Mucosa of rectum (tissue), 2 donors: ENCODE measurements around the gene INTS1.

ENCODE experiments used
- H3K27ac ChIP-seq, 2 donors: one replicate each; pipeline ENCODE4 v1.7.0; 2013; ENCODE audit warnings: inconsistent platforms in 2 of 2, low read depth in 2 of 2, low read length in 2 of 2
- H3K27me3 ChIP-seq, 2 donors: one replicate each; pipeline ENCODE4 v1.7.0; 2013; ENCODE audit warnings: low read length in 2 of 2; ENCODE audit not compliant: control insufficient read depth in 2 of 2, insufficient read depth in 2 of 2
- H3K36me3 ChIP-seq, 2 donors: one replicate each; pipeline ENCODE4 v1.7.0; 2013; ENCODE audit warnings: low read length in 2 of 2; ENCODE audit not compliant: control insufficient read depth in 2 of 2, insufficient read depth in 2 of 2
- H3K4me1 ChIP-seq, 2 donors: one replicate each; pipeline ENCODE4 v1.7.0; 2013; ENCODE audit warnings: low read length in 2 of 2, mild to moderate bottlenecking in 1 of 2; ENCODE audit not compliant: control insufficient read depth in 2 of 2, insufficient read depth in 2 of 2
- H3K4me3 ChIP-seq, 2 donors: one replicate each; pipeline ENCODE4 v1.7.0; 2013; ENCODE audit warnings: low read length in 2 of 2
- H3K9ac ChIP-seq, 2 donors: one replicate each; pipeline ENCODE4 v1.7.0; 2013; ENCODE audit warnings: low read length in 2 of 2, low read depth in 1 of 2, mild to moderate bottlenecking in 1 of 2
- H3K9me3 ChIP-seq, 2 donors: one replicate each; pipeline ENCODE4 v1.7.0; 2013; ENCODE audit warnings: low read length in 2 of 2; ENCODE audit not compliant: control insufficient read depth in 2 of 2
- donor health status: healthy.
- donor health status: Normal muscosa, but diverticular disease.

Gene INTS1

DNA sequence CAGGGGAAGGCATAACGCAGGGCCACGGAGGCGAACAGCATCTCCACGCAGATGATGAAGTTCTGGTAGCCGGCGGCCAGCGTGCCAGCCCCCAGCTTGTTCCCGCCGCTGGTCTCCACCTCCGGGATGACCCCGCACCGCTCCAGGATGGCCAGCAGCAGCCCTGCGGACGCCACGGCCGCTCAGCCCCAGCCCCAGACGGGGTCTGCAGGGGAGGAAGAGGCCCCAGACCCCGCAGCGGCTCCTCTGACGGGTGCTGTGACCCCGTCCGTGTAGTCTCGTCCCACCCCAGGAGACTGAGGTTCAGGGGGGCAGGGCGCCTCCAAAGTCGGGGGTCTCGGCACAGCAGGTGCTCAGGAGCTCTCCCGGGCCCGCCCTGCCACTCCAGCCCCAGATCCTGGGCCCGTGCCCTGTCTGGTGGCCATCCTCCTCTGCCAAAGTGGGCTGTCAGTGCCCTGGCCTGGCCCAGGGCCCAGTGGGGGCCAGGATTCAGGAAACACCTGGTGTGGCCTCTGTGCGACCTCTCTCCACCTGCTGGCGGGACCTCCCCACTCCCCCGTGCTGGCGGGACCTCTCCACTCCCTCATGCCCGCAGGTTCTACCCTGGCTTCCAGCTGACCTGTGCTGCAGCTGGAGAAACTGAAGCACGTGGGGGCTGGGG, 43.7 kb upstream of the INTS1 start:
- no peaks in the 10 kb centered on the region for H3K27me3 ChIP-seq
- H3K9ac ChIP-seq, result no peak overlapping the region

DNA sequence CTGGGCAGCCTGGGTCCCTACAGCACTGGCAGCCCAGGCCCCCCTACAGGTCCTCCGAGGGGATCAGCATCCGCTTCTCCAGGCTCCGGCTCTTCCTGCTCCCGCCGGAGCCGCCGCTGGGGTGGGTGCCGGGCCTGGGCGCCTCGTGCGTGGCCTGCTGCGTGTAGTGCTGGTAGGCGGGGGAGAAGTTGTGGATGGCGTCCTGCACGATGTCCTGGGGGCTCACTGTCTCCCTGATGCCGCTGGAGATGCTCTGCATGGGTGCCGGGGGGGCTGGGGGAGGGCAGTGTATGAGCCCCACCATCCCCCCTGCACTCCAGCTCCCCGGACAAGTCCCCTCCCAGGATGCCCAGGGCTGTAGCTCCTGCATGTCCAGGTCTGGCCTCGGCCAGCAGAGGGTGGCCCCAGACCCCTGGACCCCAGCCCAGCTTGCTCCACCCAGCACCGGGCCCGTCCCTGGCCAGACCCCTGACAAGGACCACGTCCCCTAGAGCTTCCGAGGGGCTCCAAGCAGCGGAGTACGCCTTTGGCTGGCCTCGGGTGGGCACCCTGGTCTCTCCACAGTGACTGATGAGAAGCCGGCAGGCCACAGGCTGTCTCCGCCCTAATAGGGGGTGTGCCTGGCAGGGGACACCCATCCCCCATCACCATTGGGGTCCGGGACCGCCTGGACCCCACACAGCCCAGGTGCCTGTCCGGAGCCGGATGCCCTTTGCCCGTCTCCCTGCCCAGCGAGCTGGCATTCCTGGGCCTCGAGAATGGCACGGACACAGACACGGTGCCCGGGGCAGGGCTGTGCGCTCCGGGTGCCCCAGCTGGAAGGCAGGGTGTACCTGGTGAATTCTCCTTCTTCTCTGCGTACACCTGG, 43.0 kb upstream of the INTS1 start:
- no peaks in the 10 kb centered on the region for H3K9me3 ChIP-seq
- no peaks in the 10 kb centered on the region for H3K4me1 ChIP-seq
- H3K9ac ChIP-seq, result no peak overlapping the region
- peaks cover 8 to 14% of the 10 kb centered on the region in 2 donors for H3K36me3 ChIP-seq
- H3K27me3 ChIP-seq, result no peaks in the 10 kb centered on the region
- H3K4me3 ChIP-seq, result no peak overlapping the region
- H3K27ac ChIP-seq, result no peak overlapping the region

More for the DNA sequence above, 43.7 kb upstream of the INTS1 start:
- Histone ChIP-seq H3K9me3 (no peaks in the 10 kb centered on the region), H3K27ac (no peak overlapping the region), H3K4me1 (no peaks in the 10 kb centered on the region), H3K36me3 (peaks cover 11 to 14% of the 10 kb centered on the region in 2 donors), H3K4me3 (no peak overlapping the region)

DNA sequence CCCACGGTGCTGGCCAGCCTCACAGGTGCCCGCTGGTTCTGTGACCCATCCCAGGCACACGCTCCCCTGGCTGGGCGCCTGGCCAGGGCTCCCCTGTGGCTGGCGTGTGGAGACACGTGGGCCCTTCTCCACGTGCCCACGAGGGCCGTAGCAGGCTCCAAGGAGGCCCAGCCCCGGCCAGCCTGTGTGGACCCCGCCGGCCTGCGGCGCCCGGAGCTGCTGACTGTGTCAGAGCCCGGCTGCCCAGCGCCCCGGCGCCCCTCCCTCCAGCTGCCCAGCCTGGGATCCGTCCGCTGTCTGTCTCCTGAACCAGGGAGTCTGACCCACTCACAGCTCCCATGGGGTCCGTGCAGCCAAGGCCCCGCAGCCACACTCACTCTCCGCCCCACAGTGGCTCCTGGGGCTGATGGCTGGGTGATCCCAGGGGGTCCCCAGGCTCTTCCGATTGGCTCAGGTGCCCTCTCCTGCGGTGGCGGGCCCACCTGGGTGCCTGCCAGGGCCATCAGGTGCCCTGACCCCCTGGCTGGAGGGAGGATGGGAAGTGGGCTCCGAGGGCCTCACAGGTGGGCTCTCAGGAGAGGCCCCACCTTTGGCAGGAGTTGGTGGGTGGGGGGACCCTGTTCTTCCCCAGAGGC, 42.2 kb upstream of the INTS1 start:
- Histone ChIP-seq H3K4me1 (no peaks in the 10 kb centered on the region), H3K9ac (no peak overlapping the region), H3K36me3 (peaks cover 10 to 16% of the 10 kb centered on the region in 2 donors), H3K4me3 (no peak overlapping the region), H3K27me3 (no peaks in the 10 kb centered on the region), H3K27ac (no peak overlapping the region), H3K9me3 (no peaks in the 10 kb centered on the region)

DNA sequence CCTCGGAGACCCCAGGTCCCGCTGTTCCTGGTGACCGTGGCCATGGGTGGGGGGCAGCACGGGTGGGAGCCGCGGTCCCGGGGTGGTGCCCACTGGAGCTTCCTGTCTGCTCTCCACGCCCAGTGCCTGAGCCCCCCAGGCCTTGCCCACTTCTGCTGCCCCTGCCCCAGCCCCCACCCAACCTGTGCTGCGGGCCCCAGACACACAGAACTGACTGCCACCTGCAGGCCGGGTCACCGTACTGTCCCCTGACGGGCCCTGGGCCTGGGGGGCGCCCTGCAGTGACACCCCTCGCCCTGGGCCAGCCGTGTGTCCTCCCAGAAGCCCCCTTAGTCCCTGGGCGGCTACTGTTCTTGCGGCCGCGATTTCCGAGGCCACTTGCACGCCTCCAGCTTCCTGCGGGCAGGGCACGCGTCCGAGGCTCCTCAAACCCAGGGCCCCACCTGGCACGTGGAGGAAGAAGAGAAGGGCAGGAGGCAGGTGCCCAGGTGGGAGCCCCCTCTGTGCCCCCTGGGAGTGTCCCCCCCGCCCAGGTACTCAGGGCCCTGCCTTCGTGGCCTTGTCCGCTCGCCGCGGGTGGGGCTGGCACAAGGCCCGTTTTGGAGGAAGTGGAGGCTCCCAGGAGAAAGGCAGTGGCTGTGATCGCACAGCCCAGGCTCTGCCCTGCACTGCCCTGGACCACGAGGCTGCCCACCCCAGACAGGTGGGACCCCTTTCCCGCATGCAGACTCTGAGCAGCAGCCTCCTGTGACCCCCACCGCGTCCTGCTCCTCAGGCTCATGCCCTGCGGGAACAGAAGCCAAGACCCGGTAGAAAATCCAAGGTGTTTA, 41.4 kb upstream of the INTS1 start:
- Histone ChIP-seq H3K36me3 (peaks cover 17 to 24% of the 10 kb centered on the region in 2 donors), H3K9me3 (no peaks in the 10 kb centered on the region), H3K4me3 (no peak overlapping the region), H3K27ac (no peak overlapping the region), H3K4me1 (no peaks in the 10 kb centered on the region), H3K9ac (no peak overlapping the region), H3K27me3 (no peaks in the 10 kb centered on the region)

DNA sequence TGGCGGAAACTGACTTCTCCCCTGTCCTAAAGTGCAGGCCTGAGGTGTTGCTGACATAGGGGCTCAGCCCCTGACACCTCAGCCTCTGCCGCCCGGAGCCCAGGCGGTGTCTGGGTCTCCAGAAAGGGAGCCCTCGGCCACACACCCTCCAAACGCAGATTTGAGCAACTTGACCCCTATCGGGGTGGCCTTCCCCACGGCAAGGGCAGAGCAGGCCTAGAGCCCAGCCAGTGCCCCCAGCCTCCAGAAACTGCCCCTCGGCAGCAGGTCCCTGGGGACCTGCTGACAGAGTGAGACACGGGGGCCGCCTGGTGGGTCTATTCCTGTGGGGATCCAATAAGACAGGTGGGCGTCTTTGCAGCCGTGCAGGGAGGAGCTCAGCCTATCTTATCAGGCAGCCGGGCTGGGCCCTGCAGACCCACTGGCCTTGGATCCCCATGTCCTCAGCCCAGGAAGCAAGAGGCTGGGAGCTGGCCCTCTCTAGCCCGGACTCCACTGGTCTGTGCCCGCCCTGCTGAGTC, 40.8 kb upstream of the INTS1 start:
- H3K4me3 ChIP-seq, result no peak overlapping the region
- no peak overlapping the region for H3K27ac ChIP-seq
- H3K9me3 ChIP-seq, result no peaks in the 10 kb centered on the region
- no peaks in the 10 kb centered on the region for H3K27me3 ChIP-seq
- H3K9ac ChIP-seq, result no peak overlapping the region
- H3K36me3 ChIP-seq, result peaks cover 22 to 28% of the 10 kb centered on the region in 2 donors
- no peaks in the 10 kb centered on the region for H3K4me1 ChIP-seq

DNA sequence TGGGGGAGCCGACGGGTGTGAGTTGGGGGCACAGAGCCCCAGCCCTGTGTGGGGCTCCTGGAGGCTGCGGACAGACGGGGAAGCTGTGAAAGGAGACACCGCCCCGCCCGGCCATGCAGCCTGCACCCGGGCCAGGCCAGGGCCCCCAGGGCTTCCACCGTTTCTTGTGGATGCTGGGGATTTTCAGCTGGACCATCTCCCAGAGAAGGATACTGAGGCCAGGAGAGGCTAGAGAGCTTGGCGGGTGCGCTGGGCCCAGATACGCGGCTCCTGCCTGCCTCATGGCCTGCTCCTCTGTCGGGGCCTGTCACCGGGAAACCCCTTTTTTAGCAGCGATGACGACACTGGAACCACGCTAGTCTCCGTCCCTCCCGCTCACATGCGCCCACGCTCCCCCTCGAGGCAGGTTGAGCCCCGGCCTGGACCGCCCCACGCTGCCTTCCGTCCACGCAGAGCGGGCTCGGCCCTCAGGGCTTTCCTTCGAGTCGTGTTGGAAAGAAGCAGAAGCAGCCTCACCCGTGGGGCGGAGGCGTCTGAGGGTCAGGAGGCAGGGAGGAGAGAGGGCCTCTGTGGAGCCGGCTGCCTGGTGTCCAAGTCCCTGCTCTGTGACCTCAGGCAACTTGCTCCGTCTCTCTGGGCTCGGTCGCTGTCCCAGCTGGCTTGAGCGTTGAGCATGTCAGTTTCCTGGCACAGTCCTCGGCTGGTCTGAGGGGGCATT, 40.1 kb upstream of the INTS1 start:
- Histone ChIP-seq H3K4me1 (no peaks in the 10 kb centered on the region), H3K36me3 (peaks cover 28 to 34% of the 10 kb centered on the region in 2 donors), H3K27ac (no peak overlapping the region)

DNA sequence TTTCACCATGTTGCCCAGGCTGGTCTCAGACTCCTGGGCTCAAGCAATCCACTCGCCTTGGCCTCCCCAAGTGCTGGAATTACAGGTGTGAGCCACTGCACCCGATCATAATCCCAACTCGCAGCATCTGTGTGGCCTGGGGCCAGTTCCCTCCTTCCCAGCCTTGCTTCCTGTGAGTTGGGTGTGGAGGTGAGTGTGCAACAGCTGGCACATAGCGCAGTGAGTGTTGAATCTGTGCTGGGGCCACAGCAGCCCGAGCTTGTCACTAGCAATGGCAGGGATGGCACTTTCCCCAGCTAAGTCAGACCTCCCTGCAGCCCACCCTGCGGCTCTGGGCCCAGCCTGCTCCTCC, 39.6 kb upstream of the INTS1 start:
- Histone ChIP-seq H3K27ac (no peak overlapping the region), H3K27me3 (no peaks in the 10 kb centered on the region), H3K9ac (no peak overlapping the region), H3K9me3 (no peaks in the 10 kb centered on the region), H3K4me1 (no peaks in the 10 kb centered on the region), H3K36me3 (peaks cover 29 to 31% of the 10 kb centered on the region in 2 donors), H3K4me3 (no peak overlapping the region)

More for the DNA sequence above, 40.1 kb upstream of the INTS1 start:
- Histone ChIP-seq H3K4me3 (no peak overlapping the region), H3K9ac (no peak overlapping the region), H3K9me3 (no peaks in the 10 kb centered on the region), H3K27me3 (no peaks in the 10 kb centered on the region)

DNA sequence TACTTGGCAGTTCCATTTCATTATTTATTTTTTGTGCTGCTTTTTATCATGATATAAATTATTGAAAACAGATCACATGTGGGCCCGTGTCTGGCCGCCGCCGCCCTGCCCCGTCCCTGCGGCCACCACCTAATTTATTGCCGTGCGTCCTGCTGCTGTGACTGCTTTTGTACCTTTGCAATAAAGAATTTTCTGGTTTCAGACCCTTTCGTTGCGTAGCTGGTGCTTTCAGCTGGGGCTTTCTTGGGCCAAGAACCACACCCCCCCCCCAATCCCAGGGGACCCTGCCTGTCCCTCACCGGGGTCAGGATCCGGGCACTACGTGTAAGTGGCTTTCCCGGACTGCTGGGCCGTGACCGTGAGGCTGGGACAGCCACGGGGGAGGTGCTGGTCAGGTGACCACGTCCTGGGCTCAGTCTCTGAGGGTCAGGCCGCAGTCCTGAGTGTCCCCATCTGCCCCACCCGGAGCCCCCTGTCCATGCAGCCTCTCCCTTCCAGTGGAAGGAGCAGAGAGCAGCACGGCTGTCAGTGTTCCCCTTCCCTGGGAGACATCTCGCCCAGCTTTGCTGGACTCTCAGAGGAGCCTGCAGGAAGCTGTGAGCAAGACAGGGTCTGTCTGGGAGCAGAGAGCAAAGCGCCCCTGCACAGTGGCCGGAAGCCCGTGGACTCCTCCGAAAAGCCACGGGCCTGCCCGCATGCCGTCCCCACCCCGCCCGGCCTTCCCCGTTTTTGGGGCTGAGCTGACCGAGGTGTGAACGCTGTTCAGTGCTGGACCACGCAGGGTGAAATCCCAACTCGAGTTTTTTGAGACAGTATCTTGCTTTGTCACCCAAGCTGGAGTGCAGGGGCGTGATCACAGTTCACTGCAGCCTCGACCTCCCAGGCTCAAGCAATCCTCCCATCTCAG, 38.9 kb upstream of the INTS1 start:
- Histone ChIP-seq H3K36me3 (peaks cover 30 to 32% of the 10 kb centered on the region in 2 donors), H3K4me1 (no peaks in the 10 kb centered on the region), H3K9me3 (no peaks in the 10 kb centered on the region), H3K27me3 (no peaks in the 10 kb centered on the region), H3K9ac (no peak overlapping the region), H3K27ac (no peak overlapping the region), H3K4me3 (no peak overlapping the region)
